Astrocyte (in vitro differentiated cells and primary cell): Measurements from ENCODE around the gene PIK3C3. TPM values are rescaled to one million over a fixed set of nuclear protein-coding genes. Genes with fewer than 3 reads are reported as not detected.
A peak's percentile ranks its signal among the peaks of the same experiment; 100 is the strongest.

Experiments
- DNase-seq: peaks from one replicate; pipeline ENCODE4 v3.0.0-alpha.2; 2010; ENCODE audit warnings: low read depth
- FAIRE-seq: peaks from 2 replicates; lab custom pipeline; 2011; peaks lifted over from hg19 to GRCh38; lab: Jason Lieb, UNC
- H2AFZ ChIP-seq: 2 replicates; pipeline ENCODE4 v1.6.0; 2012; ENCODE audit warnings: low read depth, low read length, inconsistent platforms
- H3K27ac ChIP-seq: 2 replicates; pipeline ENCODE4 v1.5.1; 2011; ENCODE audit warnings: low read depth, low read length, inconsistent platforms
- H3K27me3 ChIP-seq: 2 replicates; pipeline ENCODE4 v1.6.0; 2011; ENCODE audit warnings: low read length, inconsistent platforms; ENCODE audit not compliant: insufficient read depth
- H3K36me3 ChIP-seq: 2 replicates; pipeline ENCODE4 v1.5.1; 2011; ENCODE audit warnings: low read length, inconsistent platforms; ENCODE audit not compliant: insufficient read depth
- H3K4me1 ChIP-seq: 2 replicates; pipeline ENCODE4 v1.5.1; 2011; ENCODE audit warnings: low read length, inconsistent platforms; ENCODE audit not compliant: insufficient read depth
- H3K4me2 ChIP-seq: 2 replicates; pipeline ENCODE4 v1.6.0; 2012; ENCODE audit warnings: low read length, inconsistent platforms
- H3K4me3 ChIP-seq: 2 replicates; pipeline ENCODE4 v1.5.1; 2011; ENCODE audit warnings: low read depth, mild to moderate bottlenecking, low read length, inconsistent platforms; ENCODE audit not compliant: insufficient read depth
- H3K79me2 ChIP-seq: 2 replicates; pipeline ENCODE4 v1.6.0; 2012; ENCODE audit warnings: mild to moderate bottlenecking, low read length, inconsistent platforms; ENCODE audit not compliant: insufficient read depth
- H3K9ac ChIP-seq: 2 replicates; pipeline ENCODE4 v1.6.0; 2012; ENCODE audit warnings: mild to moderate bottlenecking, low read length, inconsistent platforms
- H3K9me3 ChIP-seq: 2 replicates; pipeline ENCODE4 v1.5.1; 2012; ENCODE audit warnings: low read depth, mild to moderate bottlenecking, low read length, inconsistent platforms; ENCODE audit not compliant: insufficient read depth
- H4K20me1 ChIP-seq: 2 replicates; pipeline ENCODE4 v1.6.0; 2012; ENCODE audit warnings: low read length, inconsistent platforms; ENCODE audit not compliant: insufficient read depth
- H3K27ac Mint-ChIP-seq: one replicate; pipeline ENCODE4 v1.8.0; 2021; ENCODE audit warnings: mild to moderate bottlenecking, mixed read lengths; ENCODE audit not compliant: unreplicated experiment
- H3K27me3 Mint-ChIP-seq: one replicate; pipeline ENCODE4 v1.8.0; 2021; ENCODE audit warnings: low read depth, mixed read lengths; ENCODE audit not compliant: unreplicated experiment
- H3K36me3 Mint-ChIP-seq: one replicate; pipeline ENCODE4 v1.8.0; 2021; ENCODE audit warnings: low read depth, mixed read lengths; ENCODE audit not compliant: unreplicated experiment
- H3K4me1 Mint-ChIP-seq: one replicate; pipeline ENCODE4 v1.8.0; 2021; ENCODE audit warnings: low read depth, mixed read lengths; ENCODE audit not compliant: unreplicated experiment
- H3K4me3 Mint-ChIP-seq: one replicate; pipeline ENCODE4 v1.8.0; 2021; ENCODE audit warnings: mild to moderate bottlenecking, moderate library complexity, mixed read lengths; ENCODE audit not compliant: unreplicated experiment
- H3K9me3 Mint-ChIP-seq: one replicate; pipeline ENCODE4 v1.8.0; 2021; ENCODE audit warnings: mild to moderate bottlenecking, mixed read lengths; ENCODE audit not compliant: unreplicated experiment
- CTCF ChIP-seq: IDR thresholded peaks from 2 replicates; pipeline ENCODE4 v1.5.1; 2011; ENCODE audit warnings: low read depth, mild to moderate bottlenecking, inconsistent platforms, low read length, moderate library complexity; ENCODE audit not compliant: insufficient read depth
- EZH2 ChIP-seq: IDR thresholded peaks from 2 replicates; pipeline ENCODE4 v1.6.1; 2012; ENCODE audit warnings: mild to moderate bottlenecking, low read length, inconsistent platforms; ENCODE audit not compliant: insufficient read depth
- total RNA-seq: library from RNA; stranded (reverse); gene quantifications from 2 replicates; pipeline ENCODE4 v1.2.1, GENCODE V29; 2021

The PIK3C3 gene
- total RNA-seq, 1 donor from 2014 or later, result 106 TPM

GRCh38 chr18:41906528-41907146 lies 48.4 kb upstream of the PIK3C3 start:
- Mint-ChIP-seq H3K9me3 (no peaks in the 10 kb centered on the region), H3K4me1 (peaks cover 2% of the 10 kb centered on the region), H3K27ac (no peak overlapping the region), H3K4me3 (no peak overlapping the region), H3K27me3 (no peaks in the 10 kb centered on the region), H3K36me3 (no peaks in the 10 kb centered on the region)
- no peak overlapping the region for H2AFZ ChIP-seq
- H3K4me2 ChIP-seq, result peak overlapping the region; percentile 76
- DNase-seq, result peak; percentile 68
- peaks cover 6% of the 10 kb centered on the region for H3K4me1 ChIP-seq
- TF ChIP-seq CTCF (peak; percentile 70), EZH2 (no peak)
- H4K20me1 ChIP-seq, result no peaks in the 10 kb centered on the region
- peak overlapping the region; percentile 24 for H3K4me3 ChIP-seq
- H3K27me3 ChIP-seq, result no peaks in the 10 kb centered on the region
- peak; percentile 60 for FAIRE-seq
- no peaks in the 10 kb centered on the region for H3K79me2 ChIP-seq
- H3K9ac ChIP-seq, result no peak overlapping the region
- no peaks in the 10 kb centered on the region for H3K36me3 ChIP-seq
- no peak overlapping the region for H3K27ac ChIP-seq
- H3K9me3 ChIP-seq, result no peaks in the 10 kb centered on the region

GRCh38 chr18:41917181-41917580 lies 37.9 kb upstream of the PIK3C3 start:
- Histone ChIP-seq H3K4me2 (no peak overlapping the region), H3K4me3 (no peak overlapping the region)
- no peak for FAIRE-seq

More at GRCh38 chr18:41917181-41917580, 37.9 kb upstream of the PIK3C3 start:
- Histone ChIP-seq H3K79me2 (no peaks in the 10 kb centered on the region), H3K9ac (no peak overlapping the region), H3K36me3 (no peaks in the 10 kb centered on the region), H2AFZ (no peak overlapping the region), H3K27me3 (no peaks in the 10 kb centered on the region), H3K27ac (no peak overlapping the region), H4K20me1 (no peaks in the 10 kb centered on the region), H3K9me3 (no peaks in the 10 kb centered on the region), H3K4me1 (no peaks in the 10 kb centered on the region)
- Mint-ChIP-seq H3K27ac (no peak overlapping the region), H3K9me3 (no peaks in the 10 kb centered on the region), H3K4me1 (peaks cover 3% of the 10 kb centered on the region), H3K4me3 (no peak overlapping the region), H3K27me3 (peaks cover 2% of the 10 kb centered on the region), H3K36me3 (no peaks in the 10 kb centered on the region)
- no peak for DNase-seq
- TF ChIP-seq CTCF (no peak), EZH2 (no peak)
